GM12878 (cell line): ENCODE measurements around the gene P4HA3. TPM values are rescaled to one million over a fixed set of nuclear protein-coding genes. Genes with fewer than 3 reads are reported as not detected.

Source experiments
- ATAC-seq: fragments of 200-7000 bp; cut with Tn5 transposase; 3 replicates; pipeline ENCODE4 v1.9.1; 2020; ENCODE audit warnings: mild to moderate bottlenecking, moderate library complexity
- BruUV-seq: library from RNA; stranded (reverse); fragments of 400-500 nt; replicated peaks from 2 replicates; lab custom pipeline; 2021; lab: Mats Ljungman, UMichigan
- CTCF ChIA-PET: fragments of 300-600 bp; sonication (Branson Sonifier 250); formaldehyde crosslinking; extraction: SDS; loops from one replicate; lab custom pipeline; 2021; ENCODE audit warnings: inconsistent platforms; lab: Yijun Ruan, JAX
- POLR2A ChIA-PET: fragments of 350-600 bp; formaldehyde crosslinking; extraction: SDS; loops from one replicate; lab custom pipeline; 2021; ENCODE audit warnings: inconsistent platforms; lab: Charles Lee
- RAD21 ChIA-PET: fragments of 300-600 bp; sonication (Branson Sonifier 250); formaldehyde crosslinking; loops from one replicate; lab custom pipeline; 2023; ENCODE audit warnings: antibody characterized with exemption; ENCODE audit not compliant: unreplicated experiment; lab: Charles Lee
- SMC1A ChIA-PET: fragments of 300-600 bp; sonication (Branson Sonifier 250); formaldehyde crosslinking; loops from one replicate; lab custom pipeline; 2023; ENCODE audit not compliant: unreplicated experiment, uncharacterized antibody; lab: Charles Lee
- DNase-seq: peaks from one replicate; pipeline ENCODE4 v3.0.0-alpha.2; 2011; ENCODE audit warnings: low read depth, low spot score
- FAIRE-seq: peaks from 3 replicates; lab custom pipeline; 2011; peaks lifted over from hg19 to GRCh38; lab: Jason Lieb, UNC
- H2AFZ ChIP-seq: 2 replicates; pipeline ENCODE4 v1.6.0; 2011; ENCODE audit warnings: low read depth, low read length, control low read depth; ENCODE audit not compliant: control insufficient read depth
- H3K27ac ChIP-seq: 2 replicates; pipeline ENCODE4 v1.5.1; 2011; ENCODE audit warnings: control low read depth; ENCODE audit not compliant: control insufficient read depth, insufficient read depth
- H3K27me3 ChIP-seq, 2 experiments: replicated peaks in 1 of 2; 2 replicates each; pipeline versions ENCODE4 v1.6.0 to v1.6.1; 2011; ENCODE audit warnings: low read length in 1 of 2; ENCODE audit not compliant: control insufficient read depth in 2 of 2, insufficient read depth in 2 of 2
- H3K36me3 ChIP-seq, 2 experiments: 2 replicates each; pipeline ENCODE4 v1.5.1; 2011; ENCODE audit warnings: low read length in 1 of 2; ENCODE audit not compliant: control insufficient read depth in 2 of 2, insufficient read depth in 2 of 2
- H3K4me1 ChIP-seq: 2 replicates; pipeline ENCODE4 v1.6.1; 2011; ENCODE audit warnings: mild to moderate bottlenecking, low read length, moderate library complexity, mixed read lengths; ENCODE audit not compliant: control insufficient read depth, insufficient read depth
- H3K4me2 ChIP-seq: 2 replicates; pipeline ENCODE4 v1.6.0; 2011; ENCODE audit warnings: control low read depth; ENCODE audit not compliant: control insufficient read depth, insufficient read depth
- H3K4me3 ChIP-seq: fragments of 200-600 bp; sonication (generic); 2 replicates; pipeline ENCODE4 v1.5.1; 2016
- H3K79me2 ChIP-seq: 2 replicates; pipeline ENCODE4 v1.6.0; 2011; ENCODE audit warnings: low read length; ENCODE audit not compliant: control insufficient read depth, insufficient read depth
- H3K9ac ChIP-seq: 2 replicates; pipeline ENCODE4 v1.8.0; 2011; ENCODE audit warnings: low read length, control low read depth, mixed read lengths; ENCODE audit not compliant: control insufficient read depth, insufficient read depth
- H3K9me3 ChIP-seq: replicated peaks from 3 replicates; pipeline ENCODE4 v1.5.1; 2011; ENCODE audit warnings: mild to moderate bottlenecking, low read length; ENCODE audit not compliant: control insufficient read depth, insufficient read depth
- H4K20me1 ChIP-seq: 2 replicates; pipeline ENCODE4 v1.6.0; 2011; ENCODE audit not compliant: control insufficient read depth, insufficient read depth
- BCL3 ChIP-seq: IDR thresholded peaks from 2 replicates; pipeline ENCODE4 v1.6.1; 2011; ENCODE audit warnings: borderline replicate concordance, low read depth, mild to moderate bottlenecking, moderate library complexity, low read length; ENCODE audit not compliant: insufficient read depth, poor library complexity, severe bottlenecking
- CBX5 ChIP-seq: sonication (generic); IDR thresholded peaks from 2 replicates; pipeline ENCODE4 v1.6.1; 2016; ENCODE audit warnings: low read depth, moderate library complexity, mild to moderate bottlenecking, inconsistent platforms
- CHD1 ChIP-seq: IDR thresholded peaks from 2 replicates; pipeline ENCODE4 v1.6.1; 2012; ENCODE audit warnings: low read depth, low read length, improper control_type of control experiment
- CHD2 ChIP-seq: IDR thresholded peaks from 2 replicates; pipeline ENCODE4 v1.6.1; 2011; ENCODE audit warnings: low read depth, low read length, improper control_type of control experiment, borderline replicate concordance
- CHD4 ChIP-seq: fragments of 200-600 bp; sonication (generic); IDR thresholded peaks from 2 replicates; pipeline ENCODE4 v1.6.1; 2016; ENCODE audit warnings: mild to moderate bottlenecking
- MTA3 ChIP-seq: IDR thresholded peaks from 2 replicates; pipeline ENCODE4 v1.6.1; 2012; ENCODE audit warnings: low read length, inconsistent platforms, borderline replicate concordance
- NFYA ChIP-seq: IDR thresholded peaks from 2 replicates; pipeline ENCODE4 v1.6.1; 2011; ENCODE audit warnings: low read depth, mild to moderate bottlenecking, low read length, improper control_type of control experiment, borderline replicate concordance
- PAX8 ChIP-seq: fragments of 450-650 bp; IDR thresholded peaks from 2 replicates; pipeline ENCODE4 v1.6.1; 2017; ENCODE audit warnings: mild to moderate bottlenecking, moderate library complexity
- TAF1 ChIP-seq: IDR thresholded peaks from 2 replicates; pipeline ENCODE4 v1.6.1; 2011; ENCODE audit warnings: mild to moderate bottlenecking, low read depth, low read length, borderline replicate concordance
- TCF7 ChIP-seq: IDR thresholded peaks from 2 replicates; pipeline ENCODE4 v1.6.1; 2014; ENCODE audit warnings: antibody characterized with exemption, borderline replicate concordance
- USF1 ChIP-seq: IDR thresholded peaks from 2 replicates; pipeline ENCODE4 v1.6.1; 2011; ENCODE audit warnings: borderline replicate concordance, low read depth, mild to moderate bottlenecking, moderate library complexity, mixed read lengths, low read length; ENCODE audit not compliant: insufficient read depth; ENCODE audit errors: extremely low read length
- in situ Hi-C: fragments of 300-500 bp; cut with MboI; formaldehyde crosslinking; loops from 9 replicates; pipeline ENCODE4 v1.14.3; 2018; ENCODE audit warnings: mixed read lengths
- intact Hi-C: fragments of 100-400 bp; cut with micrococcal nuclease; formaldehyde crosslinking; loops from one replicate; pipeline ENCODE4 v1.14.2; 2022; ENCODE audit not compliant: unreplicated experiment
- polyA plus RNA-seq, 11 experiments: library from polyadenylated mRNA; depleted of rRNA in 4 of 11; unstranded in 6 of 11; stranded (reverse) in 5 of 11; fragments of >200 nt; fragmentation: Nextera tagmentation in 4 of 11; fragmentation: Illumina TruSeq in 1 of 11; extraction: Ambion mirVana in 4 of 11; extraction: Trizol in 1 of 11; gene quantifications; 1 replicate in 1 of 11; 2 replicates in 10 of 11; pipeline versions ENCODE4 v1.2.1 to v1.2.3, GENCODE V29; 2011 to 2016; ENCODE audit warnings: inconsistent platforms in 2 of 11, missing spikeins in 2 of 11, low read depth in 1 of 11
- total RNA-seq, 4 experiments: library from RNA; depleted of rRNA in 3 of 4; stranded (reverse); fragments of >200 nt in 3 of 4; fragmentation: Illumina TruSeq in 1 of 4; extraction: Trizol in 1 of 4; gene quantifications; 2 replicates each; pipeline versions ENCODE4 v1.2.1 to v1.2.3, GENCODE V29; 2013 to 2021

P4HA3 gene
- total and polyA plus RNA-seq, 10 of the 15 experiments (the other 5 are each of a cell fraction or from before 2014, with no cell fraction given) = 0.08 TPM; not detected in 9

- ATAC-seq = no peak
These were observed 18.8 kb upstream of the P4HA3 start for GRCh38 chr11:74330075-74330858.

More at GRCh38 chr11:74330075-74330858, 18.8 kb upstream of the P4HA3 start:
- POLR2A ChIA-PET = no interaction called here
- H3K36me3 ChIP-seq = no peaks in the 10 kb centered on the region
- TF ChIP-seq CHD4 (no peak), MTA3 (no peak), TCF7 (no peak), USF1 (no peak), CHD2 (no peak), CBX5 (no peak), TAF1 (no peak), BCL3 (no peak), NFYA (no peak), CHD1 (no peak), PAX8 (no peak)
- no peaks in the 10 kb centered on the region for H4K20me1 ChIP-seq
- H3K9me3 ChIP-seq = no peaks in the 10 kb centered on the region
- FAIRE-seq (no peak), DNase-seq (no peak)
- H3K27ac ChIP-seq = no peak overlapping the region
- H3K79me2 ChIP-seq = no peaks in the 10 kb centered on the region
- no peak overlapping the region for H3K4me3 ChIP-seq
- intact Hi-C loops = no loop called here
- H3K9ac ChIP-seq = no peak overlapping the region
- no peaks in the 10 kb centered on the region for H3K4me1 ChIP-seq
- CTCF ChIA-PET = interaction anchor here (0.9 kb wide), 1 partner anchor 9 kb away, joined by 4 read pairs; no protein-coding TSS in a partner anchor
- in situ Hi-C loops = no loop called here
- RAD21 ChIA-PET = no interaction called here
- H3K27me3 ChIP-seq = no peaks in the 10 kb centered on the region; a peak in 1 of 4 replicates
- SMC1A ChIA-PET = interaction anchor here (1.1 to 1.5 kb wide), 2 partner anchors 74 to 364 kb away, joined by 3 to 5 read pairs; no protein-coding TSS in a partner anchor
- BruUV-seq = no TSS peak
- no peak overlapping the region for H2AFZ ChIP-seq
- H3K4me2 ChIP-seq = no peak overlapping the region
